ENCODE measurements around the gene RPL26. TPM values are rescaled to one million over a fixed set of nuclear protein-coding genes. Genes with fewer than 3 reads are reported as not detected.

Gene RPL26
- total RNA-seq, 2 donors from 2014 or later: 1,223 to 1,367 TPM

DNA sequence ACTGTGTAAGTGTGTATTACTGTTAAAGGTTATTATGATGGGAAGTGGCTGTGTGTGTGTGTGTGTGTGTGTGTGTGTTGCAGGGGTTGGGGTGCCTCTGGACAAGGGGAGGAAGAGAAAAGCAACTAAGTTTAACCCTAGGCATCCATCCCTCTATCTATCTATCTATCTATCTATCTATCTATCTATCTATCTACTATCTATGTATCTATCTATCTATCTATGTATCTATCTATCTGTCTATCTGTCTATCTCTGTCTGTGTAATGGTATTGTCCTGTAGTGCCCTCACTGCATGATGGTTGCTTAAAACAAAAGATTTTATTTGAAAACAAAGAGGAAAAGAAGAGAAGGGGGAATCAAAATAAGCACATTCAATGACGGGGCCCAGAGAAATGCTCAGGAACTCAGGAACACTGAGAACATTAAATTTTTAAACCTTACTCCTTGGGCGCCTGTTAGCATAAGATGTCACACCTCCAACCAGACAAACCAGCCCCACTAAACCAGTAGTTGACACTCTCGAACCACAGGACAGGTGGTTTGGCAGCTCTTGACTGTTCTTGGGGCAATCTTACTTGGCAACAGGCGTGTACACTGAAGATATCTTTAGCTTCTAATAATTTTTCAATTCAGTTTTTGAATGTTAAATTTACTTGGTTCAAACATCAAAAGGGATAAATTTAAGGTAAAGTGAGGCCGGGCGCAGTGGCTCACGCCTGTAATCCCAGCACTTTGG, 5.1 kb upstream of the RPL26 start:
- Histone ChIP-seq H3K27ac (no peak overlapping the region), H3K27me3 (no peaks in the 10 kb centered on the region), H3K9me3 (no peaks in the 10 kb centered on the region), H3K36me3 (no peaks in the 10 kb centered on the region), H3K9ac (ENCODE audit: low read depth in 2 of 2, low read length in 2 of 2) (no peak overlapping the region), H3K4me3 (no peak overlapping the region), H3K4me1 (peaks cover 3% of the 10 kb centered on the region)
- TF ChIP-seq CTCF (IDR thresholded peaks at IDR 0.05): no peak
- no peak for DNase-seq
- intact Hi-C loops (cut with DNase I): loop anchor here (10.0 kb wide), 1 partner anchor 133 kb away; no protein-coding TSS in a partner anchor

- H3K9me3 ChIP-seq: no peaks in the 10 kb centered on the region
- intact Hi-C loops (cut with DNase I): loop anchor here (10.0 kb wide), 1 partner anchor 132 kb away; no protein-coding TSS in a partner anchor
Observed at GRCh38 chr17:8386841-8387240, 3.8 kb upstream of the RPL26 start.

DNA sequence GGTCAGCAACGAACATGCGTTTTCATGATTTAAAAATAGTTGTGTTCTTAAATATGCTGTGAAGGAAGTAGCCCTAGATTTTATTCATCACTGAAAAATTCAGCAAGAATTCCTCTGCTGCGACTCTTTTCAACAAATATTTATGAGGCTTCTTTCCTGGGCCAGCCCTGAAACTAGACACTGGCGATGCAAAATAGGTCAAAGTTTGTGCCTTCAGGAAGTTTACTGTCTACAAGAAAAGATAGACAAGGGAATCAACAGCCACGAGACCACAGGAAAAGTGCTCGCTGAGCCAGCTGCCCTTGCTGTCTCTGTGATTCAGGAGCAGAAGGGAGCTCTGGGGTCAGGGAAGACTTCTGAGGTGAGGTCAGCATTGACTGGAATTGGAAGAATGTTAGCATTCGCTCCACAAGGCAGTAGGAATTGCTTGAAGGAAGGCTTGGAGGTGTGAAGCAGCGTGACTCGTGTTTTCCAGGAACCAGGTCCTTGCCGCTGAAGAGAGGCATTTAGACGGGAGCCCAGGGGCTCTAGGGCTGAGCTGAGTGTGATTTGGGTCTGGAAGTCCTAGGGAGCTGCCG, 1.9 kb upstream of the RPL26 start:
- H3K4me3 ChIP-seq: no peak overlapping the region
- intact Hi-C loops (cut with DNase I): loop anchor here (10.0 kb wide), 1 partner anchor 130 kb away; no protein-coding TSS in a partner anchor
- H3K4me1 ChIP-seq: peaks cover 18% of the 10 kb centered on the region
- peak overlapping the region; percentile 6 for H3K27ac ChIP-seq
- no peak for DNase-seq
- H3K27me3 ChIP-seq: no peaks in the 10 kb centered on the region
- H3K9ac ChIP-seq (ENCODE audit: low read depth in 2 of 2, low read length in 2 of 2): no peak overlapping the region
- no peaks in the 10 kb centered on the region for H3K9me3 ChIP-seq
- H3K36me3 ChIP-seq: no peaks in the 10 kb centered on the region
- no peak for TF ChIP-seq CTCF (IDR thresholded peaks at IDR 0.05)

More at GRCh38 chr17:8386841-8387240, 3.8 kb upstream of the RPL26 start:
- Histone ChIP-seq H3K27ac (no peak overlapping the region), H3K36me3 (no peaks in the 10 kb centered on the region), H3K9ac (ENCODE audit: low read depth in 2 of 2, low read length in 2 of 2) (no peak overlapping the region), H3K4me3 (no peak overlapping the region), H3K4me1 (peaks cover 6% of the 10 kb centered on the region), H3K27me3 (no peaks in the 10 kb centered on the region)
- TF ChIP-seq CTCF (IDR thresholded peaks at IDR 0.05): no peak
- no peak for DNase-seq

DNA sequence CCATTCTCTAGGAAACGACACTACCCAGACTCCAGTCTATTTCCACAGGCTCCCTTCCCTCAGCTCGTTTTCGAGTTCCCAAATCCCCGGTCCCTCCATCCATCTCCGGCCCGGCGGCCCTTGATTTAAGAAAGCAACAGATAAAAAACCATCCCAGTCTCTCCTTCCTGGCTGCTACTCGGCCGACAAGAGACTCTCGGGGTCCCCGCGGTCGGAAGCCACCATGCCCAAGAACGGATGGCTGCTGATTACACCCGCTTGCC, 182 bp downstream of the RPL26 start:
- Histone ChIP-seq H3K27me3 (no peaks in the 10 kb centered on the region), H3K36me3 (peaks cover 12% of the 10 kb centered on the region), H3K9me3 (no peaks in the 10 kb centered on the region), H3K4me3 (peak overlapping the region; percentile 82), H3K27ac (peak overlapping the region; percentile 77), H3K9ac (ENCODE audit: low read depth in 2 of 2, low read length in 2 of 2) (peak overlapping the region; percentile 64 to 76), H3K4me1 (peaks cover 18% of the 10 kb centered on the region)
- no peak for DNase-seq
- no peak for TF ChIP-seq CTCF (IDR thresholded peaks at IDR 0.05)
- intact Hi-C loops (cut with DNase I): loop anchor here (10.0 kb wide), 1 partner anchor 128 kb away; no protein-coding TSS in a partner anchor

GRCh38 chr17:8382052-8382879, 727 bp downstream of the RPL26 start:
- DNase-seq: no peak
- Histone ChIP-seq H3K9me3 (no peaks in the 10 kb centered on the region), H3K27ac (peak overlapping the region; percentile 77), H3K4me1 (peaks cover 18% of the 10 kb centered on the region), H3K27me3 (no peaks in the 10 kb centered on the region), H3K4me3 (peak overlapping the region; percentile 82), H3K9ac (ENCODE audit: low read depth in 2 of 2, low read length in 2 of 2) (peak overlapping the region; percentile 64 to 76), H3K36me3 (peaks cover 12% of the 10 kb centered on the region)
- TF ChIP-seq CTCF (IDR thresholded peaks at IDR 0.05): no peak
- intact Hi-C loops (cut with DNase I): loop anchor here (10.0 kb wide), 1 partner anchor 127 kb away; no protein-coding TSS in a partner anchor
